B cell (primary cell): ENCODE measurements around the gene PGPEP1. TPM values are rescaled to one million over a fixed set of nuclear protein-coding genes. Genes with fewer than 3 reads are reported as not detected.
"Not testable (repeated sequence)": the region's sequence is repeated elsewhere in the genome, so short reads cannot be mapped to it uniquely, and the experiment has no call there.

Experiments used
- ATAC-seq: fragments of 200-7000 bp; cut with Tn5 transposase; one replicate; pipeline ENCODE4 v1.10.0; 2021; ENCODE audit warnings: low read depth, mild to moderate bottlenecking, moderate number of reproducible peaks, moderate library complexity
- CTCF ChIA-PET: fragments of 350-600 bp; sonication (Branson Sonifier 250); formaldehyde crosslinking; loops from one replicate; lab custom pipeline; 2021; ENCODE audit warnings: antibody characterized with exemption, inconsistent platforms; lab: Charles Lee
- POLR2A ChIA-PET: fragments of 350-600 bp; sonication (Branson Sonifier 250); formaldehyde crosslinking; loops from one replicate; lab custom pipeline; 2021; ENCODE audit warnings: antibody characterized with exemption; lab: Charles Lee
- DNase-seq: peaks from one replicate; pipeline ENCODE4 v3.0.0; 2013
- H2AFZ ChIP-seq: 2 replicates; pipeline ENCODE4 v1.6.1; 2012; ENCODE audit warnings: mild to moderate bottlenecking, low read depth, low read length; ENCODE audit not compliant: insufficient read depth, poor library complexity, severe bottlenecking
- H3K27ac ChIP-seq, 2 donors: 1 replicate in 1 of 2; 2 replicates in 1 of 2; pipeline ENCODE4 v1.5.1; 2012 to 2013; ENCODE audit warnings: low read length in 2 of 2, mild to moderate bottlenecking in 2 of 2, moderate library complexity in 1 of 2
- H3K27me3 ChIP-seq, 4 experiments: fragments of 200-600 bp in 1 of 4; sonication (generic) in 1 of 4; replicated peaks in 1 of 4; 1 replicate in 2 of 4; 2 replicates in 2 of 4; pipeline versions ENCODE4 v1.6.1 to v1.7.0; 2013 to 2016; ENCODE audit warnings: low read length in 3 of 4, mild to moderate bottlenecking in 2 of 4, mixed read lengths in 1 of 4, moderate library complexity in 1 of 4; ENCODE audit not compliant: insufficient read depth in 4 of 4, control insufficient read depth in 3 of 4; ENCODE audit errors: control extremely low read depth in 1 of 4
- H3K36me3 ChIP-seq, 2 experiments: replicated peaks in 1 of 2; 1 replicate in 1 of 2; 2 replicates in 1 of 2; pipeline versions ENCODE4 v1.6.1 to v1.7.1; 2013; ENCODE audit warnings: low read length in 1 of 2; ENCODE audit not compliant: insufficient read depth in 2 of 2, control insufficient read depth in 1 of 2; ENCODE audit errors: control extremely low read depth in 1 of 2, extremely low read depth in 1 of 2
- H3K4me1 ChIP-seq, 2 donors: fragments of 200-600 bp in 1 of 2; sonication (generic) in 1 of 2; 1 replicate in 1 of 2; 2 replicates in 1 of 2; pipeline versions ENCODE4 v1.5.1 to v1.6.1; 2013 to 2017; ENCODE audit warnings: low read length in 2 of 2; ENCODE audit not compliant: control insufficient read depth in 2 of 2, insufficient read depth in 2 of 2
- H3K4me2 ChIP-seq: replicated peaks from 2 replicates; pipeline ENCODE3; 2012; ENCODE audit warnings: mild to moderate bottlenecking, low read depth, low read length; ENCODE audit not compliant: poor library complexity, severe bottlenecking
- H3K4me3 ChIP-seq, 5 experiments: fragments of 200-600 bp in 1 of 5; sonication (generic) in 1 of 5; 1 replicate in 3 of 5; 2 replicates in 2 of 5; pipeline versions ENCODE4 v1.5.1 to v1.7.0; 2011 to 2016; ENCODE audit warnings: low read length in 4 of 5, mild to moderate bottlenecking in 4 of 5, low read depth in 2 of 5, control low read depth in 1 of 5, moderate library complexity in 1 of 5; ENCODE audit not compliant: insufficient read depth in 1 of 5; ENCODE audit errors: control extremely low read depth in 1 of 5, extremely low read depth in 1 of 5
- H3K79me2 ChIP-seq: fragments of 200-600 bp; sonication (generic); one replicate; pipeline ENCODE4 v1.6.0; 2016; ENCODE audit warnings: low read length; ENCODE audit not compliant: control insufficient read depth, insufficient read depth
- H3K9ac ChIP-seq: fragments of 200-600 bp; sonication (generic); 2 replicates; pipeline ENCODE4 v1.6.1; 2017; ENCODE audit warnings: mild to moderate bottlenecking, low read length, moderate library complexity
- H3K9me3 ChIP-seq, 3 donors: one replicate each; pipeline versions ENCODE4 v1.6.1 to v1.7.1; 2013; ENCODE audit warnings: low read length in 2 of 3; ENCODE audit not compliant: control insufficient read depth in 2 of 3, insufficient read depth in 1 of 3; ENCODE audit errors: control extremely low read depth in 1 of 3
- H4K20me1 ChIP-seq: 2 replicates; pipeline ENCODE4 v1.6.0; 2012; ENCODE audit warnings: mild to moderate bottlenecking, low read length; ENCODE audit not compliant: insufficient read depth, control insufficient read depth, poor library complexity, severe bottlenecking
- H3K27ac Mint-ChIP-seq: one replicate; pipeline ENCODE4 v1.8.0; 2021; ENCODE audit warnings: mixed read lengths
- H3K27me3 Mint-ChIP-seq: one replicate; pipeline ENCODE4 v1.8.0; 2021; ENCODE audit warnings: mixed read lengths
- H3K4me1 Mint-ChIP-seq: one replicate; pipeline ENCODE4 v1.8.0; 2021; ENCODE audit warnings: mixed read lengths
- H3K4me3 Mint-ChIP-seq: one replicate; pipeline ENCODE4 v1.8.0; 2021; ENCODE audit warnings: mixed read lengths
- H3K9me3 Mint-ChIP-seq: one replicate; pipeline ENCODE4 v1.8.0; 2022; ENCODE audit warnings: mixed read lengths; ENCODE audit not compliant: insufficient read depth
- EZH2 ChIP-seq: IDR thresholded peaks from 2 replicates; pipeline ENCODE4 v1.6.1; 2012; ENCODE audit warnings: borderline replicate concordance, low read depth, mild to moderate bottlenecking, moderate library complexity, low read length; ENCODE audit not compliant: insufficient read depth, poor library complexity, severe bottlenecking
- WGBS: methylation state at CpG from one replicate; pipeline ENCODE4 v1.1.5; 2013; ENCODE audit warnings: missing lambda C conversion rate; ENCODE audit not compliant: insufficient coverage; 5-methylcytosine and 5-hydroxymethylcytosine counted together
- intact Hi-C: fragments of 100-400 bp; cut with micrococcal nuclease; formaldehyde crosslinking; loops from one replicate; pipeline ENCODE4 v1.10.0; 2022
- polyA plus RNA-seq: library from polyadenylated mRNA; depleted of rRNA; stranded (reverse); fragments of >200 nt; gene quantifications from 2 replicates; pipeline ENCODE4 v1.2.3, GENCODE V29; 2012
- total RNA-seq, 2 donors: library from RNA; stranded (reverse); fragments of 120-200 nt in 1 of 2; gene quantifications; 1 replicate in 1 of 2; 2 replicates in 1 of 2; pipeline versions ENCODE4 v1.2.3 to v1.2.4, GENCODE V29; 2013 to 2022
- TF ChIP-seq, protein P1 (sequence below): fragments of 200-600 bp; IDR thresholded peaks from one replicate; pipeline ENCODE4 v1.8.0; 2022; ENCODE audit warnings: antibody characterized with exemption, mild to moderate bottlenecking

The PGPEP1 gene
- total and polyA plus RNA-seq, 2 donors (not counting 1 experiment from before 2014, with no cell fraction given), result 17.6 to 20.9 TPM

DNA sequence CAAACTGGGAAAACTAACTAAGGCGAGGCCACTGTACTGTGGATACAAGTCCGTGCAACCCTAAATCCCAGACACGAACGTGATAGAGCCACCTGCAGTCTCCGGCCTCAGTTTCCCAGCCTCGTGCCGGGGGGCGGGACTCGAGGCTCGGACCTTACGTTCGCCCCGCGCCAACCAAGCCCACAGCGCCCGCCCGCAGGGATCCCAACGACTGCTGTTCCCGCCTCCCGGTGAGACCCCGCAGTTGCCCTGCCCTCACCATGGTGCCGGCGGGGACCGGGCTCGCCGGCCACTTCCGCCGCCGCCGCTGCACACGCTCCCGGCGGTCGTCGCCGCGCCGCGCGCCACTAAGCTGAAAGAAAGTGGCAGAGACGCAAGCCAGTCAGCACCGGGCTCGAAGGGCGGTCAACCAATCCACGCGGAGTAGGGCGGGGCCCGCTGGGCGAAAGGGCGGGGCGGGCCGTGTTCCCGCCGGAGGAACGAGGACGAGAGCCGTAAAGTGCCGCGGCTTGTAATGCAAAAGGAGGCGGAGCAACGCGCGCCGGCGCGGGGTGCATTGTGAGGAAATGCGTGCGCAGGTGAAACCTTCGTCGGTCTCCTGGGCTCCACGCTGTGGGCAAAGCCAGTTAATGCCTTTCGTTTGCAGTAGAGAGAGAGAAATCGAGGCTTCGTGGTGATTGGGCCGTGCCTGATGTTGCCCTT lies 17.5 kb upstream of the PGPEP1 start, which contains the start of gene LSM4:
Gene LSM4, minus strand, starts transcription at position 318 of the 702 bp plus-strand sequence. Its CDS starts 56 bp downstream, at position 262.
- under 1% methylated on average over 75 of the region's 75 CpGs for WGBS
- peak within 1 kb of the TSS; percentile 87 for H3K9ac ChIP-seq
- Mint-ChIP-seq H3K27me3 (no peaks in the 10 kb centered on the region), H3K4me3 (peak within 1 kb of the TSS; percentile 87), H3K27ac (peak within 1 kb of the TSS; percentile 94), H3K4me1 (peaks cover 47% of the 10 kb centered on the region), H3K9me3 (no peaks in the 10 kb centered on the region)
- H3K36me3 ChIP-seq, result no peaks in the 10 kb centered on the region
- H3K27ac ChIP-seq, result peak within 1 kb of the TSS; percentile 87 to 90
- peaks cover 29 to 45% of the 10 kb centered on the region in 2 donors for H3K4me1 ChIP-seq
- intact Hi-C loops, result loop anchor here (1.0 to 2.0 kb wide), 5 partner anchors 18 to 44 kb away; partner anchors contain the start of gene PGPEP1
- peak; percentile 94 for ATAC-seq
- peaks cover 7% of the 10 kb centered on the region for H4K20me1 ChIP-seq
- H3K9me3 ChIP-seq, result peaks cover 0 to 6% (median 0%) of the 10 kb centered on the region in 3 donors
- TF ChIP-seq, protein P1, sequence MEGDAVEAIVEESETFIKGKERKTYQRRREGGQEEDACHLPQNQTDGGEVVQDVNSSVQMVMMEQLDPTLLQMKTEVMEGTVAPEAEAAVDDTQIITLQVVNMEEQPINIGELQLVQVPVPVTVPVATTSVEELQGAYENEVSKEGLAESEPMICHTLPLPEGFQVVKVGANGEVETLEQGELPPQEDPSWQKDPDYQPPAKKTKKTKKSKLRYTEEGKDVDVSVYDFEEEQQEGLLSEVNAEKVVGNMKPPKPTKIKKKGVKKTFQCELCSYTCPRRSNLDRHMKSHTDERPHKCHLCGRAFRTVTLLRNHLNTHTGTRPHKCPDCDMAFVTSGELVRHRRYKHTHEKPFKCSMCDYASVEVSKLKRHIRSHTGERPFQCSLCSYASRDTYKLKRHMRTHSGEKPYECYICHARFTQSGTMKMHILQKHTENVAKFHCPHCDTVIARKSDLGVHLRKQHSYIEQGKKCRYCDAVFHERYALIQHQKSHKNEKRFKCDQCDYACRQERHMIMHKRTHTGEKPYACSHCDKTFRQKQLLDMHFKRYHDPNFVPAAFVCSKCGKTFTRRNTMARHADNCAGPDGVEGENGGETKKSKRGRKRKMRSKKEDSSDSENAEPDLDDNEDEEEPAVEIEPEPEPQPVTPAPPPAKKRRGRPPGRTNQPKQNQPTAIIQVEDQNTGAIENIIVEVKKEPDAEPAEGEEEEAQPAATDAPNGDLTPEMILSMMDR, result peak; percentile 62
- no peak for TF ChIP-seq EZH2
- H3K79me2 ChIP-seq, result peaks cover 51% of the 10 kb centered on the region
- ChIA-PET POLR2A (interaction anchor here (0.5 to 3.9 kb wide), 10 partner anchors 15 to 267 kb away, joined by 4 to 128 read pairs (median 9); partner anchors contain the start of genes JUND and RAB3A), CTCF (interaction anchor here (0.6 to 9.8 kb wide), 18 partner anchors 13 to 131 kb away, joined by 3 to 242 read pairs (median 4); partner anchors contain the start of genes JUND and SSBP4)
- H2AFZ ChIP-seq, result peak within 1 kb of the TSS; percentile 80
- H3K27me3 ChIP-seq, result no peaks in the 10 kb centered on the region
- H3K4me3 ChIP-seq, result peak within 1 kb of the TSS; percentile 81 to 97 (median 91)
- peak; percentile 100 for DNase-seq
- peak within 1 kb of the TSS; percentile 85 for H3K4me2 ChIP-seq

DNA sequence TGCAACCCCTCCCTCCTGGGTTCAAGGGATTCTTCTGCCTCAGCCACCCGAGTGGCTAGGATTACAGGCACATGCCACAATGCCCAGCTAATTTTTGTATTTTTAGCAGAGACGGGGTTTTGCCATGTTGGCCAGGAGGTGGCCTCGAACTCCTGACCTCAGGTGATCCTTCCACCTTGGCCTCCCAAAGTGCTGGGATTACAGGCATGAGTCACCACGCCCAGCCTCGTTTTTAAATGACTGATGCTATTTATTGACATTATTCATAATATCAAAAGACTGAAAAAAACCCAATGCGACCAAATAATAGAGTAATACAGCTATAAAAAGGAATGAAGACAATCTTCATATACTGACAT lies 16.0 kb upstream of the PGPEP1 start:
- H3K27me3 Mint-ChIP-seq, H4K20me1 ChIP-seq, intact Hi-C loops, H3K4me3 ChIP-seq, H3K9me3 Mint-ChIP-seq, H3K4me2 ChIP-seq, ATAC-seq, H3K9me3 ChIP-seq, H3K9ac ChIP-seq, H2AFZ ChIP-seq, DNase-seq, H3K36me3 ChIP-seq, H3K4me3 Mint-ChIP-seq, H3K27me3 ChIP-seq, POLR2A ChIA-PET: not testable (repeated sequence)
- Histone ChIP-seq H3K4me1 (peaks cover 24 to 42% of the 10 kb centered on the region in 2 donors), H3K79me2 (peaks cover 40% of the 10 kb centered on the region), H3K27ac (peak overlapping the region in 1 of 2 donors; percentile 83)
- Mint-ChIP-seq H3K27ac (peak overlapping the region; percentile 26), H3K4me1 (peaks cover 46% of the 10 kb centered on the region)
- WGBS, result 100% methylated on average over 2 of the region's 6 CpGs
- CTCF ChIA-PET, result interaction anchor here (2.5 to 7.7 kb wide), 3 partner anchors 32 to 71 kb away, joined by 11 to 259 read pairs (median 62); partner anchors contain the start of gene JUND
